Chondrocyte (in vitro differentiated cells): ENCODE measurements around the gene SNHG17. TPM values are rescaled to one million over a fixed set of nuclear protein-coding genes. Genes with fewer than 3 reads are reported as not detected.

ENCODE experiments used
- DNase-seq: peaks from one replicate; pipeline ENCODE4 v3.0.0; 2021; ENCODE audit warnings: mixed read lengths, low spot score
- H3K27ac Mint-ChIP-seq: one replicate; pipeline ENCODE4 v1.8.0; 2021; ENCODE audit warnings: mild to moderate bottlenecking, moderate library complexity, mixed read lengths; ENCODE audit not compliant: unreplicated experiment
- H3K27me3 Mint-ChIP-seq: 2 replicates; pipeline ENCODE4 v1.8.0; 2021; ENCODE audit warnings: low read depth, mixed read lengths
- H3K36me3 Mint-ChIP-seq: 2 replicates; pipeline ENCODE4 v1.8.0; 2021; ENCODE audit warnings: low read depth, mixed read lengths
- H3K4me1 Mint-ChIP-seq: 2 replicates; pipeline ENCODE4 v1.8.0; 2021; ENCODE audit warnings: low read depth, mild to moderate bottlenecking, mixed read lengths
- H3K4me3 Mint-ChIP-seq: one replicate; pipeline ENCODE4 v1.8.0; 2021; ENCODE audit warnings: mild to moderate bottlenecking, moderate library complexity, mixed read lengths; ENCODE audit not compliant: unreplicated experiment
- H3K9me3 Mint-ChIP-seq: 2 replicates; pipeline ENCODE4 v1.8.0; 2021; ENCODE audit warnings: low read depth, mixed read lengths
- CTCF ChIP-seq: fragments of 200-600 bp; sonication (generic); IDR thresholded peaks from 2 replicates; pipeline ENCODE4 v1.5.0; 2021; ENCODE audit warnings: antibody characterized with exemption, mild to moderate bottlenecking, moderate library complexity
- total RNA-seq: library from RNA; stranded (reverse); gene quantifications from 3 replicates; pipeline ENCODE4 v1.2.1, GENCODE V29; 2021

SNHG17 gene
- total RNA-seq, 1 donor from 2014 or later = 24.1 TPM

DNA sequence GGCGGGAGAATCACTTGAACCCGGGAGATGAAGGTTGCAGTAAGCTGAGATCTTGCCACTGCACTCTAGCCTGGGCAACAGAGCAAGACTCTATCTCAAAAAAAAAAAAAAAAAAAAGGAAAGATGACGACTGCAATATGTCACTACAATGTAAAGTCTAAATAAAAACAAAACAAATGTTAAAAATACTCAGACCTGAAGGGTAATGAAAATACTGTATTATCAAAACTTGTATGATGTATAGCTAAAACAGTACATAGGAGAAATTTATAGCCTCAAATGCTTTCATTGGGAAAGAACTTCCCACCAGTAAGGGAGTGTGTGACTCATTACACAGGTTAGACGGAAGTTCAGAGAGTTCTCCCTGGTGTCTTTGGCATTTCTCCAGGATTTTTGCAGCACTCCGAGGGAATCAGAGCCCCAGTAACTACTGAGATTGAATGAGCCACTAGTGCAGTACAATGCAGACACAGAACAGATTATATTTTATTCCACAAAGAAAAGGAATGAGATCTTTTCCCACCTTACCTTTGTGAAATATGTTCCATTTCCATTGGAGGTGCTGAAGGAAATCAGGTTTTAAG lies 25.0 kb upstream of the SNHG17 start:
- Mint-ChIP-seq H3K4me3 (no peak overlapping the region), H3K36me3 (no peaks in the 10 kb centered on the region), H3K27me3 (peaks cover 2% of the 10 kb centered on the region), H3K9me3 (no peaks in the 10 kb centered on the region), H3K4me1 (peaks cover 9% of the 10 kb centered on the region), H3K27ac (peak overlapping the region; percentile 57)
- no peak for TF ChIP-seq CTCF
- no peak for DNase-seq

DNA sequence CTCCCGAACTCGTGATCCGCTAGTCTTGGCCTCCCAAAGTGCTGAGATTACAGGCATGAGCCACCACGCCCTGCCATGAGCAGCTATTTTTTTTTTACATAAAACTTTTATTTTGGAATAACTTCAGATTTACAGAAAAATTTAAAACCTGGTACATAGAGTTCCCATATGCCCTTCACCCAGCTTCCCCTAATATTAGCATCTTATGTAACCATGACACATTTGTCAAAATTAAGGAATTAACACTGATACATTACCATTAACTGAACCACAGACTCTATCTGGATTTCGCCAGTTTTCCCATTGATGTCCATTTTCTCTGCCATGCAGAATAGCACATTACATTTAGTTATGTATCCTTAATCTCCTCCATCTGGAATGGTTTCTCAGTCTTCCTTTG lies 23.2 kb upstream of the SNHG17 start:
- TF ChIP-seq CTCF = no peak
- no peaks in the 10 kb centered on the region for H3K9me3 Mint-ChIP-seq
- H3K27me3 Mint-ChIP-seq = peaks cover 2% of the 10 kb centered on the region

DNA sequence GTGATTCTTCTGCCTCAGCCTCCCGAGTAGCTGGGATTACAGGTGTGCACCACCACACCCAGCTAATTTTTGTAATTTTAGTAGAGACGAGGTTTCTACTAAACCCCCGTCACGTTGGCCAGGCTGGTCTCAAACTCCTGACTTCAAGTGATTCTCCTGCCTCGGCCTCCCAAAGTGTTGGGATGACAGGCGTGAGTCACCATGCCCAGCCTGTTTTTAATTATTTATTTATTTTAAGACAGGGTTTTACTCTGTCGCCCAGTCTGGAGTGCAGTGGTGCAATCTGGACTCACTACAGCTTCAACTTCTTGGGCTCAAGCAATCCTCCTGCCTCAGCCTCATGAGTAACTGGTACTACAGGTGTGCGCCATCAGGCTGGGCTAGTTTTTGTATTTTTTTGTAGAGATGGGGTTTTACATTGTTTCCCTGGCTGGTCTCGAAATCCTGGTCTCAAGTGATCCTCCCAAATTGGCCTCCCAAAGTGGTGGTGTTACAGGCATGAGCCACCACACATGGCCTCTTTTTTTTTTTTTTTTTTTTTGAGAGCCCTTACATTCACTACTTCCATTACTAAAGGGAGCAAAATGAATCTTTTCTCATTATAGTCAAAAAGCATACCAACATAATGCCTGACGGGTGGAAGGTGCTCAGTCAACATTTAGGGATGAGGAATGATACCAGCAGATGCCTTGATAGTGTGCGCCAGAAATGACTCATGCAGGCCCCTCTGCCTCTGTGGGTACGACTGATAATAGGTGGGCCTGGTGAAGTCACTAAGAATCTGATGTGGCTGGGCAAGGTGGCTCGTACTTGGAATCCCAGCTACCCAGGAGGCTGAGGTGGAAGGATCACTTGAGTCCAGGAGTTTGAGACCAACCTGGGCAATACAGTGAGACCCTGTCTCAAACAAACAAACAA lies 19.7 kb upstream of the SNHG17 start:
- peaks cover 5% of the 10 kb centered on the region for H3K4me1 Mint-ChIP-seq
- TF ChIP-seq CTCF = no peak
- no peaks in the 10 kb centered on the region for H3K9me3 Mint-ChIP-seq
- H3K4me3 Mint-ChIP-seq = no peak overlapping the region
- peaks cover 2% of the 10 kb centered on the region for H3K27me3 Mint-ChIP-seq
- no peak for DNase-seq
- peaks cover 14% of the 10 kb centered on the region for H3K36me3 Mint-ChIP-seq
- H3K27ac Mint-ChIP-seq = no peak overlapping the region

More for the DNA sequence above, 23.2 kb upstream of the SNHG17 start:
- peaks cover 9% of the 10 kb centered on the region for H3K4me1 Mint-ChIP-seq
- H3K36me3 Mint-ChIP-seq = no peaks in the 10 kb centered on the region
- no peak overlapping the region for H3K4me3 Mint-ChIP-seq
- no peak for DNase-seq
- no peak overlapping the region for H3K27ac Mint-ChIP-seq

- Mint-ChIP-seq H3K27ac (no peak overlapping the region), H3K27me3 (peaks cover 2% of the 10 kb centered on the region), H3K4me1 (peaks cover 5% of the 10 kb centered on the region), H3K36me3 (peaks cover 20% of the 10 kb centered on the region), H3K4me3 (no peak overlapping the region), H3K9me3 (no peaks in the 10 kb centered on the region)
- TF ChIP-seq CTCF = no peak
- no peak for DNase-seq
Measured at GRCh38 chr20:38453941-38454340, 18.8 kb upstream of the SNHG17 start.

- peak overlapping the region; percentile 85 for H3K27ac Mint-ChIP-seq
- no peak overlapping the region for H3K4me3 Mint-ChIP-seq
- DNase-seq = no peak
- H3K27me3 Mint-ChIP-seq = peaks cover 2% of the 10 kb centered on the region
- H3K4me1 Mint-ChIP-seq = peaks cover 10% of the 10 kb centered on the region
- TF ChIP-seq CTCF = no peak
- no peaks in the 10 kb centered on the region for H3K9me3 Mint-ChIP-seq
- H3K36me3 Mint-ChIP-seq = peaks cover 20% of the 10 kb centered on the region
Measured at GRCh38 chr20:38452880-38453624, 17.9 kb upstream of the SNHG17 start.
